22Rv1 (cell line): Measurements from ENCODE around the gene PIP5K1A.
"Not testable (repeated sequence)": the region's sequence is repeated elsewhere in the genome, so short reads cannot be mapped to it uniquely, and the experiment has no call there.

Experiments
- CTCF ChIP-seq: fragments of 450-650 bp; IDR thresholded peaks from 2 replicates; pipeline ENCODE4 v1.5.1; 2017; ENCODE audit warnings: mild to moderate bottlenecking
- ZFX ChIP-seq: fragments of 450-650 bp; IDR thresholded peaks from 2 replicates; pipeline ENCODE4 v1.6.1; 2017; ENCODE audit warnings: antibody characterized with exemption, borderline replicate concordance

GRCh38 chr1:151275341-151275740 lies 77.0 kb downstream of the PIP5K1A start:
- TF ChIP-seq CTCF, ZFX: not testable (repeated sequence)
